ENCODE measurements around the gene FOXP1.

GRCh38 chr3:71262364-71263265 is 320.9 kb downstream of the FOXP1 start:
- no peak for TF ChIP-seq CTCF (IDR thresholded peaks at IDR 0.05; ENCODE audit: low read depth, low read length, poor library complexity, severe bottlenecking)
- TF ChIP-seq EZH2phosphoT487 (IDR thresholded peaks at IDR 0.05; ENCODE audit: borderline replicate concordance, low read length), result no peak
